WTC11 (cell line): ENCODE measurements around the gene FOXB2.

Experiments
- ATF1 ChIP-seq: sonication (generic); formaldehyde crosslinking; IDR thresholded peaks from 2 replicates; pipeline ENCODE4 v1.8.1; 2023; ENCODE audit warnings: mild to moderate bottlenecking, moderate library complexity, missing genetic modification reagents
- CREB1 ChIP-seq: sonication (generic); formaldehyde crosslinking; IDR thresholded peaks from 2 replicates; pipeline ENCODE4 v1.8.0; 2023; ENCODE audit warnings: mild to moderate bottlenecking, missing genetic modification reagents
- CREM ChIP-seq: sonication (generic); formaldehyde crosslinking; IDR thresholded peaks from 2 replicates; pipeline ENCODE4 v1.8.1; 2022; ENCODE audit warnings: mild to moderate bottlenecking, missing genetic modification reagents, moderate library complexity
- NR2C2 ChIP-seq: sonication (generic); formaldehyde crosslinking; IDR thresholded peaks from 2 replicates; pipeline ENCODE4 v1.8.0; 2022; ENCODE audit warnings: mild to moderate bottlenecking, missing genetic modification reagents
- SMAD3 ChIP-seq: sonication (generic); formaldehyde crosslinking; IDR thresholded peaks from 2 replicates; pipeline ENCODE4 v1.8.0; 2022; ENCODE audit warnings: missing genetic modification reagents, mild to moderate bottlenecking, borderline replicate concordance
- ZNF263 ChIP-seq: sonication (generic); formaldehyde crosslinking; IDR thresholded peaks from 2 replicates; pipeline ENCODE4 v1.8.1; 2022; ENCODE audit warnings: low read depth, mild to moderate bottlenecking, moderate library complexity, missing genetic modification reagents
- TF ChIP-seq, protein P1 (sequence below): fragments of 200-600 bp; IDR thresholded peaks from 2 replicates; pipeline ENCODE4 v1.8.0; 2022; ENCODE audit warnings: antibody characterized with exemption
- TF ChIP-seq, protein P2 (sequence below): sonication (generic); formaldehyde crosslinking; IDR thresholded peaks from 2 replicates; pipeline ENCODE4 v1.8.1; 2022; ENCODE audit warnings: mild to moderate bottlenecking, missing genetic modification reagents, moderate library complexity, borderline replicate concordance
- TF ChIP-seq, protein P3 (sequence below): sonication (generic); formaldehyde crosslinking; IDR thresholded peaks from 2 replicates; pipeline ENCODE4 v1.8.0; 2023; ENCODE audit warnings: missing genetic modification reagents, mild to moderate bottlenecking, borderline replicate concordance
- TF ChIP-seq, protein P4 (sequence below): sonication (generic); formaldehyde crosslinking; IDR thresholded peaks from 2 replicates; pipeline ENCODE4 v1.8.0; 2022; ENCODE audit warnings: mild to moderate bottlenecking, missing genetic modification reagents
- TF ChIP-seq, protein P5 (sequence below): sonication (generic); formaldehyde crosslinking; conservative IDR thresholded peaks from 2 replicates; pipeline ENCODE4 v1.8.1; 2022; ENCODE audit warnings: mild to moderate bottlenecking, missing genetic modification reagents
- TF ChIP-seq, protein P6 (sequence below): sonication (generic); formaldehyde crosslinking; IDR thresholded peaks from 2 replicates; pipeline ENCODE4 v1.8.0; 2023; ENCODE audit warnings: missing genetic modification reagents

DNA sequence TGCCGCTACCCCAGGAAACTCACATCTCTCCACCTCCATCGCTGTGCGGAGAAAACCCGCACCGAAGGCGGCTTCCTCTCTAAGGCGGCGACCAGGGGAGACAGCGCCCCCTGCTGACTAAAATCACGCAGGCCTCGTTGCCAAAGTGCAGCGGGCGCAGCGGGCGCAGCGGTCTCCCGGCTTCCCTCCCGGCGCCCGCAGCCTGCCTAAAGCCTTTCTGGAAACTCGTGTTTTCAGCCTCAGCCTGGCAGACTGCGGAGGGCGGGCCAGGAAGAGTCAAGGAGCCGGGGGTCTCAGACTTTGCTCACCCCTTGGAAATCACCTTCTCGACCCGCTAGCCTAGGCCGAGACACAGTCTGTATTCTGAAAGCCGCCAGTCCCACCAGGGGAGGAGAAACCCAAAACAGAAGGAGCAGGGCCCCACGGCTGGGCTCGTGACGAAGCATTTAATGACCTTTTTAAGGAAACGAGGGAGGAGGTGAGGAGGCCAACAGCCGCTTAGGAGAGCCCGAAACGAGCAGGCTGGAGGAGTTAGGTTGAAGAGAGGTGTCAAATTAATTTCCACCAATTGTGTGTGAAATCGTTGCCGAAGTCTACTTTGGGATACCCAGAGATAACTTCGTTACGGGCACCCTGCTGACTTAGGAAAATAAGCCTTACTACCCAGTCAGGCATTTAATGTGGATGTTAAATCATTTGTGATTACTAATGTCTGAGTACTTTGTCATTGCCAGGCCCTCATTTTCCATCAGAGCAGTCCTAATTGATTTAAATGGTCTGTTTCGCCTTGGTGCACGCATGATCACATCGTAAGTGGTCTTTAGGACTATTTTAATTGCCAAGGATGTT lies 7.3 kb upstream of the FOXB2 start:
- TF ChIP-seq, protein P1, sequence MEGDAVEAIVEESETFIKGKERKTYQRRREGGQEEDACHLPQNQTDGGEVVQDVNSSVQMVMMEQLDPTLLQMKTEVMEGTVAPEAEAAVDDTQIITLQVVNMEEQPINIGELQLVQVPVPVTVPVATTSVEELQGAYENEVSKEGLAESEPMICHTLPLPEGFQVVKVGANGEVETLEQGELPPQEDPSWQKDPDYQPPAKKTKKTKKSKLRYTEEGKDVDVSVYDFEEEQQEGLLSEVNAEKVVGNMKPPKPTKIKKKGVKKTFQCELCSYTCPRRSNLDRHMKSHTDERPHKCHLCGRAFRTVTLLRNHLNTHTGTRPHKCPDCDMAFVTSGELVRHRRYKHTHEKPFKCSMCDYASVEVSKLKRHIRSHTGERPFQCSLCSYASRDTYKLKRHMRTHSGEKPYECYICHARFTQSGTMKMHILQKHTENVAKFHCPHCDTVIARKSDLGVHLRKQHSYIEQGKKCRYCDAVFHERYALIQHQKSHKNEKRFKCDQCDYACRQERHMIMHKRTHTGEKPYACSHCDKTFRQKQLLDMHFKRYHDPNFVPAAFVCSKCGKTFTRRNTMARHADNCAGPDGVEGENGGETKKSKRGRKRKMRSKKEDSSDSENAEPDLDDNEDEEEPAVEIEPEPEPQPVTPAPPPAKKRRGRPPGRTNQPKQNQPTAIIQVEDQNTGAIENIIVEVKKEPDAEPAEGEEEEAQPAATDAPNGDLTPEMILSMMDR, result peak; percentile 98
- TF ChIP-seq ATF1 (CRISPR knock-in tag) (no peak), SMAD3 (CRISPR knock-in tag) (no peak), CREB1 (CRISPR knock-in tag) (no peak), ZNF263 (CRISPR knock-in tag) (no peak), NR2C2 (CRISPR knock-in tag) (no peak), CREM (CRISPR knock-in tag) (0 out of 2 replicates have a peak, but pooled peaks have one; percentile 29)
- TF ChIP-seq, protein P2, sequence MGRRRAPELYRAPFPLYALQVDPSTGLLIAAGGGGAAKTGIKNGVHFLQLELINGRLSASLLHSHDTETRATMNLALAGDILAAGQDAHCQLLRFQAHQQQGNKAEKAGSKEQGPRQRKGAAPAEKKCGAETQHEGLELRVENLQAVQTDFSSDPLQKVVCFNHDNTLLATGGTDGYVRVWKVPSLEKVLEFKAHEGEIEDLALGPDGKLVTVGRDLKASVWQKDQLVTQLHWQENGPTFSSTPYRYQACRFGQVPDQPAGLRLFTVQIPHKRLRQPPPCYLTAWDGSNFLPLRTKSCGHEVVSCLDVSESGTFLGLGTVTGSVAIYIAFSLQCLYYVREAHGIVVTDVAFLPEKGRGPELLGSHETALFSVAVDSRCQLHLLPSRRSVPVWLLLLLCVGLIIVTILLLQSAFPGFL (CRISPR knock-in tag), result no peak
- TF ChIP-seq, protein P3, sequence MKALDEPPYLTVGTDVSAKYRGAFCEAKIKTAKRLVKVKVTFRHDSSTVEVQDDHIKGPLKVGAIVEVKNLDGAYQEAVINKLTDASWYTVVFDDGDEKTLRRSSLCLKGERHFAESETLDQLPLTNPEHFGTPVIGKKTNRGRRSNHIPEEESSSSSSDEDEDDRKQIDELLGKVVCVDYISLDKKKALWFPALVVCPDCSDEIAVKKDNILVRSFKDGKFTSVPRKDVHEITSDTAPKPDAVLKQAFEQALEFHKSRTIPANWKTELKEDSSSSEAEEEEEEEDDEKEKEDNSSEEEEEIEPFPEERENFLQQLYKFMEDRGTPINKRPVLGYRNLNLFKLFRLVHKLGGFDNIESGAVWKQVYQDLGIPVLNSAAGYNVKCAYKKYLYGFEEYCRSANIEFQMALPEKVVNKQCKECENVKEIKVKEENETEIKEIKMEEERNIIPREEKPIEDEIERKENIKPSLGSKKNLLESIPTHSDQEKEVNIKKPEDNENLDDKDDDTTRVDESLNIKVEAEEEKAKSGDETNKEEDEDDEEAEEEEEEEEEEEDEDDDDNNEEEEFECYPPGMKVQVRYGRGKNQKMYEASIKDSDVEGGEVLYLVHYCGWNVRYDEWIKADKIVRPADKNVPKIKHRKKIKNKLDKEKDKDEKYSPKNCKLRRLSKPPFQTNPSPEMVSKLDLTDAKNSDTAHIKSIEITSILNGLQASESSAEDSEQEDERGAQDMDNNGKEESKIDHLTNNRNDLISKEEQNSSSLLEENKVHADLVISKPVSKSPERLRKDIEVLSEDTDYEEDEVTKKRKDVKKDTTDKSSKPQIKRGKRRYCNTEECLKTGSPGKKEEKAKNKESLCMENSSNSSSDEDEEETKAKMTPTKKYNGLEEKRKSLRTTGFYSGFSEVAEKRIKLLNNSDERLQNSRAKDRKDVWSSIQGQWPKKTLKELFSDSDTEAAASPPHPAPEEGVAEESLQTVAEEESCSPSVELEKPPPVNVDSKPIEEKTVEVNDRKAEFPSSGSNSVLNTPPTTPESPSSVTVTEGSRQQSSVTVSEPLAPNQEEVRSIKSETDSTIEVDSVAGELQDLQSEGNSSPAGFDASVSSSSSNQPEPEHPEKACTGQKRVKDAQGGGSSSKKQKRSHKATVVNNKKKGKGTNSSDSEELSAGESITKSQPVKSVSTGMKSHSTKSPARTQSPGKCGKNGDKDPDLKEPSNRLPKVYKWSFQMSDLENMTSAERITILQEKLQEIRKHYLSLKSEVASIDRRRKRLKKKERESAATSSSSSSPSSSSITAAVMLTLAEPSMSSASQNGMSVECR (CRISPR knock-in tag), result no peak
- TF ChIP-seq, protein P4, sequence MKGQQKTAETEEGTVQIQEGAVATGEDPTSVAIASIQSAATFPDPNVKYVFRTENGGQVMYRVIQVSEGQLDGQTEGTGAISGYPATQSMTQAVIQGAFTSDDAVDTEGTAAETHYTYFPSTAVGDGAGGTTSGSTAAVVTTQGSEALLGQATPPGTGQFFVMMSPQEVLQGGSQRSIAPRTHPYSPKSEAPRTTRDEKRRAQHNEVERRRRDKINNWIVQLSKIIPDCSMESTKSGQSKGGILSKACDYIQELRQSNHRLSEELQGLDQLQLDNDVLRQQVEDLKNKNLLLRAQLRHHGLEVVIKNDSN (CRISPR knock-in tag), result no peak
- TF ChIP-seq, protein P5, sequence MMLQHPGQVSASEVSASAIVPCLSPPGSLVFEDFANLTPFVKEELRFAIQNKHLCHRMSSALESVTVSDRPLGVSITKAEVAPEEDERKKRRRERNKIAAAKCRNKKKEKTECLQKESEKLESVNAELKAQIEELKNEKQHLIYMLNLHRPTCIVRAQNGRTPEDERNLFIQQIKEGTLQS, result no peak
- TF ChIP-seq, protein P6, sequence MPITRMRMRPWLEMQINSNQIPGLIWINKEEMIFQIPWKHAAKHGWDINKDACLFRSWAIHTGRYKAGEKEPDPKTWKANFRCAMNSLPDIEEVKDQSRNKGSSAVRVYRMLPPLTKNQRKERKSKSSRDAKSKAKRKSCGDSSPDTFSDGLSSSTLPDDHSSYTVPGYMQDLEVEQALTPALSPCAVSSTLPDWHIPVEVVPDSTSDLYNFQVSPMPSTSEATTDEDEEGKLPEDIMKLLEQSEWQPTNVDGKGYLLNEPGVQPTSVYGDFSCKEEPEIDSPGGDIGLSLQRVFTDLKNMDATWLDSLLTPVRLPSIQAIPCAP (CRISPR knock-in tag), result no peak
